Fibroblast of the aortic adventitia (primary cell): Measurements from ENCODE around the gene USH2A. TPM values are rescaled to one million over a fixed set of nuclear protein-coding genes. Genes with fewer than 3 reads are reported as not detected.

Experiments used
- DNase-seq: peaks from one replicate; pipeline ENCODE4 v3.0.0-alpha.2; 2010; ENCODE audit warnings: low read depth
- H3K4me3 ChIP-seq: 2 replicates; pipeline ENCODE4 v1.5.1; 2011; ENCODE audit warnings: low read depth, mild to moderate bottlenecking, control low read depth, low read length, moderate library complexity
- CTCF ChIP-seq: IDR thresholded peaks from 2 replicates; pipeline ENCODE4 v1.5.1; 2011; ENCODE audit warnings: mild to moderate bottlenecking, low read length, control low read depth, inconsistent platforms; ENCODE audit not compliant: insufficient read depth
- total RNA-seq: library from RNA; depleted of rRNA; stranded (reverse); fragments of >200 nt; gene quantifications from 2 replicates; pipeline ENCODE4 v1.2.3, GENCODE V29; 2012; ENCODE audit warnings: low replicate concordance

The USH2A gene
- total RNA-seq, 1 donor, result under 0.01 TPM

DNA sequence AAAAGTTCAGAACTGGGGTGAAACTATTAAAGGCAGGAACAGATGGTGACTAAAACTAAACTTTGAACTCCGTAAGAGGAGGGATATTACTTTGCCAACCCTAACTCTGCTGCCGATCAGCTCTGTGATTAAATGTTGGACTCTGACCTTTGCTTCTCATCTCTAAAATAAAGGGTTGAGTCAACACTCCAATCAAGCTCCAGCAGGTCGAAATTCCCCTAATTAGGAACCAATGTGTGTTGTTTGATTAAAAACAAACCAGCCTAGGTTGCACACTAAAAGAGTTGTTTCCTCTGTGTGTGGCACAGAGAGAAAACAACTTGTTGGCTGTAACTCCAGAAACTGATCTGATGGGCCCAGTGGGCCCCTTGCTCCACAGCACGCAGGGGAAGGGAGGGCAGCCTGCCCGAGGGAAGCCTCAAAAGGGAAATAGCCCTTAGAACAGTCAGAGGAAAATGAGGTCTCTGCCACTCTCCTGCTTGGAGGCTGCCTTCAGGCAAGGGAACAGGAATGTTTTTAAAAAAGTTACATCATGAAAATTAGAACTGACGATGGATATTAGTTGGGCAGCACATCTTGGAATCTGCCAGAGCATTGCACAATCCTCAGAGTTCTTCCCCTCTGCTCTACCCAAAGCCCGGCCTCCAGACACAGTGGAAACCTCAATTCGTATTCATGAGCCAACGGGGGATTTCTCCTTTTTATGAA lies 786.8 kb downstream of the USH2A start:
- peak overlapping the region; percentile 51 for H3K4me3 ChIP-seq
- no peak for TF ChIP-seq CTCF

GRCh38 chr1:215635827-215636226 lies 787.4 kb downstream of the USH2A start:
- H3K4me3 ChIP-seq, result no peak overlapping the region
- DNase-seq, result no peak
- no peak for TF ChIP-seq CTCF

More for the DNA sequence above, 786.8 kb downstream of the USH2A start:
- peak; percentile 91 for DNase-seq

DNA sequence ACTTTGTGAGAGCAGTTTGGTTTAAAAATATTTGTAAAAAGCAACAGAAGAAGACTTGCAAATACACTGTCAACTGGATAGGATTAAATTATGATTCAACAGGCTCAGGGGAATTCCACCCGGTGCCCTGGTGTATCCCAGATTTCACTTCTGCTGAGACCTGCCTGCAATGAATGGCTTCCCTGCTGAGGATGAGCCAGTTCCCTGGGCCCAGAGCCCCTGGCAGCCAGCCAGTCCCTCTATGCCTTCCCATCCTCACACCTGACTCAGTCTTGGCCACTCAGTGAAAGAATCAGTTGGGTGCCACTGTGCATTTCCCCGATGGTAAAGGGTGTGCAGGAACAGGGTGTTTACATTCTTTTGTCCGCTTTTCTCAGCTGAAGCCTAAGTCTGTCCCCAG lies 791.8 kb downstream of the USH2A start:
- no peak overlapping the region for H3K4me3 ChIP-seq
- DNase-seq, result peak; percentile 7

GRCh38 chr1:215631040-215631439 lies 792.2 kb downstream of the USH2A start:
- TF ChIP-seq CTCF, result no peak
- no peak overlapping the region for H3K4me3 ChIP-seq
- no peak for DNase-seq

More for the DNA sequence above, 791.8 kb downstream of the USH2A start:
- no peak for TF ChIP-seq CTCF

- no peak for DNase-seq
- TF ChIP-seq CTCF, result no peak
- no peak overlapping the region for H3K4me3 ChIP-seq
These were observed 797.3 kb downstream of the USH2A start for GRCh38 chr1:215625949-215626348.

DNA sequence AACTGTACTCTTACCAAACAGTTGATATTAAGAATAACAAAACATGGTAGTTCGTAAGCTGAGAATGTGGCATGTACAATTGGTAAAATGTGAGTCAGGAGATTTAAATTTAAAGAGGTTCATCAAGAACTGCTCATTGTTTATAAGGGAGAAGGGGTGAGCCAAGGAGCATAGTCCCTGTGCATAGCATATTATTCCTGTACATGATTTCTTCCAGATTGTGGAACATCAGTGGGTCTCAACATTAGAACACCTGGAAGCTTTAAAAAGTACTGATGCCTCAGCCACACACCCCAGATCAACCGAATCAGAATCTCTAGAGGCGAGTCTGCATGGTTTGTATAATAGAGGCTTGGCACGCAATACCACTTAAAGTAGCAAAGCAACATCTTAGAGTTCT lies 800.1 kb downstream of the USH2A start:
- H3K4me3 ChIP-seq, result no peak overlapping the region
- no peak for DNase-seq
- TF ChIP-seq CTCF, result no peak

GRCh38 chr1:215617979-215618378 lies 805.3 kb downstream of the USH2A start:
- TF ChIP-seq CTCF, result no peak
- DNase-seq, result no peak
- H3K4me3 ChIP-seq, result no peak overlapping the region
